HG03469 (cell line): ENCODE measurements around the gene HRH2.
"Not testable (repeated sequence)": the region's sequence is repeated elsewhere in the genome, so short reads cannot be mapped to it uniquely, and the experiment has no call there.

Experiments
- ATAC-seq: cut with Tn5 transposase; IDR thresholded peaks from one replicate; pipeline ENCODE4 v1.9.1; 2021; ENCODE audit warnings: mild to moderate bottlenecking, moderate library complexity, moderate number of reproducible peaks; ENCODE audit not compliant: unreplicated experiment

Gene HRH2

DNA sequence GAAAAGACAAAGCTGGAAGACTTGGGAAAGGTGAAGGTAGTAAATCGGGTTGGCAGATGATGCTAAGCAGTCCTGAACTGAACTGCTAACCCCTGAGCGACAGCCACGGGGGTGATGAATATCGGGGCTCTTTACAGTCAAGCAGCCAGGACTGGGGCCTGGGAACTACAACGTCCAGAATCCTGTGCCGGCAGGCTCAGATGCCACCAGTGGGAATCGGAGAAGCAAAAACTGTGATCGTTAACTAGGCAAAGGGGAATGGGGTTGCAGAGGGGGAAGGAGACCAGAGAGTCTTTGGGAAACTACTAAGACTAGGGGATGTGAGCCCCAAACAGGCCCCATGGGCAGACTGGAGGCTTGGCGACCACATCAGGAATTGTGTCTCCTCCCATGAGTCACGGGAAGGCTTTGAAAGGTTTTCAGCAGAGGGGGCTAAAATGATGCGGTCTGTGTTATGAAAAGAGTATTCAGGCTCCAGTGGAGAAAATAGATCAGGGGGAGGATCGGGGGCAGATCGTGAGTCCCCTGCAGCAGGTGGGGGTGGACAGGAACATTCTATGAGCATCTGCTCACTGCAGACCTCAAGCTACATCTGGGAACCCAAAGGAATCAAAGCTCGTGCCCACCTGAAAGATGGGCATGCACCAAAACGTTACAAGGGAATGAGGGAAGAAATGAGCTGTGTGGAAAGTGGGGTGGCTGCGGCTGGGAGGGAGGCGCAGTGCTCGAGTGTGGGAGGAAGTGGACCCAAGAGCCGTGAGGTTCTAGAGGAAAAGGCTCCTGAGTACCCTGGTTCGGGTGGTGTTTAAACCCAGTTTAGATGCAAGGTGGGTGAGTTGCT is 53.8 kb downstream of the HRH2 start:
- no peak for ATAC-seq

DNA sequence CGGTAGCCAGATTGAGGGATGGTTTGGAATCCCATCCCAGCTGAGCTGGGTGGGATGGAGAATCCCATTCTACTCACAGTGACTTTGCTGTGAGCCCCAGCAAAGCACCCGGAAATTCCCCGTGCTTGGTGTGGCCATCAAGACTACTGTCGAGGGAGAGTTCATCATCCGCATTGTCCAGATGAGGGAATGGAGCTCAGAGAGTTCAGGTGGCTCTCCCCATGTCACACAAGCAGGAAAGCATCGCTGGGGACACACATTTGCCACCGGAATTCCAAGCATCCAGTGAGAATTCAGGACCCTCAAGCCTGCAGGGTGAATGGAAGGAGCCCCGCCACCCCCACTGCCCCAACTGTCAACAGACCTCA is 54.4 kb downstream of the HRH2 start:
- no peak for ATAC-seq

DNA sequence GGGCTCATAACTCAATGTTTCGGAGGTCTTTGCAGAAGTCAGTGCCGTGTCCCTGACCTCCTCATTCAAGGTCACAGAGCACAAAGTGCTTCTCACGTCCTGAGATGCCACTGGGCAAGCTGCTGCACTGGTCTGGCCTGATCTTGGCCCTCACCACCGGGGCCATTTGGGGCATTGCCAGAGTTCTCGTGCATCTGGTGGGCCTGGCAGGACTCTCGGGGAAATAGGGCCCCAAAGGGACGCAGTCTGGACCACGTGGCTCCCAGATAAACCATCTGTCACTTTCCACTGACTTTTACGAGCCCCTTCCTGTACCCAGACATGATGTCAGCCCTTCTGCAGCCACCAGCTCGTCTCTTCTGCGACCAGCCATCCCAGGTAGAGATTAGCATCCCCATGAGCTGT is 54.8 kb downstream of the HRH2 start:
- no peak for ATAC-seq

DNA sequence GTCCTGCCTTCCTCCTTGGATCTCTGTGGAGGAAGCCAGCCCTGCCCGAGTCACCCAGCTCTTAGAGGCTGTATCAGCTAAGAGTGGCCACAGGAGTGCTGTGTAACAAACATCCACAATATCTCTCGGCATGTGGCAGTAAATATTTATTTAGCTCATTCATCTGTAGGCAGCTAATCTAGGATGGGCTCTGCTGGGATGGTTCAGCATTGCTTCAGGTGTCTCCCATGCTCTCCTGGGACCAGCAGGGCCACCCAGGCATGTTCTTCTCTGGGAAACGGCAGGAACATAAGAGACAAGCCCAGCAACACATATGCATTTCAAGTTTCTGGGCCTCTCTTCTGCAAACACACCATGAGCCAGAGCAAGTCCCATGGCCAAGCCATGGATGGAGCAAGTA is 56.1 kb downstream of the HRH2 start:
- ATAC-seq = no peak

DNA sequence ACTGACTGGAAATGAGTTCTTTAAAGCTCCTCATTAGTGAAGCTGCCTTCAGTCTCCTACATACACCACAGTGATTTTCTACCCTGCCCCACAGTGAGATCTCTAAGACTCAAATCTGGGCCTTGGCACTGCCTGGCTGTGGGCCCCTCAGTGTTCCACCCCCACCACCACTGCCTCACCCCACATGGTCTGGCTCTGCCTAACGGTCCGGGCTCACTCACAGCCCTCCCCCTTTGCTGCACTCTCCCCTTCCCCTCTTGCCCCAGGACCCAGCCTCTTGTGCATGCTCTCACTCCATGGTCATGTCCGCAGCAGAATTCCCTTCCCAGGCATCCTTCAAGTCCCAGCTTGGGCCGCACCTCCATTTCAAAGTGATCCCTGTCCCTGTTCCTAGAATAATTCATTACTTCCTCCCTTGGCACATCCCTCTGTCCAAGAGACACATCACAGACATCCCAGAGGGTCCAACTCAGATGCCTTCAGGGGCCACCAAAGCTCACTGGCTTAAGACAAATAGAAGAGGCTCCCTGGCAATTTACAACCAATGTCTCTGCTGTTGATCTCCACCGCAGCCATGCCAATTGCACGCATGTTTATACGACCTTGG is 56.7 kb downstream of the HRH2 start:
- no peak for ATAC-seq

DNA sequence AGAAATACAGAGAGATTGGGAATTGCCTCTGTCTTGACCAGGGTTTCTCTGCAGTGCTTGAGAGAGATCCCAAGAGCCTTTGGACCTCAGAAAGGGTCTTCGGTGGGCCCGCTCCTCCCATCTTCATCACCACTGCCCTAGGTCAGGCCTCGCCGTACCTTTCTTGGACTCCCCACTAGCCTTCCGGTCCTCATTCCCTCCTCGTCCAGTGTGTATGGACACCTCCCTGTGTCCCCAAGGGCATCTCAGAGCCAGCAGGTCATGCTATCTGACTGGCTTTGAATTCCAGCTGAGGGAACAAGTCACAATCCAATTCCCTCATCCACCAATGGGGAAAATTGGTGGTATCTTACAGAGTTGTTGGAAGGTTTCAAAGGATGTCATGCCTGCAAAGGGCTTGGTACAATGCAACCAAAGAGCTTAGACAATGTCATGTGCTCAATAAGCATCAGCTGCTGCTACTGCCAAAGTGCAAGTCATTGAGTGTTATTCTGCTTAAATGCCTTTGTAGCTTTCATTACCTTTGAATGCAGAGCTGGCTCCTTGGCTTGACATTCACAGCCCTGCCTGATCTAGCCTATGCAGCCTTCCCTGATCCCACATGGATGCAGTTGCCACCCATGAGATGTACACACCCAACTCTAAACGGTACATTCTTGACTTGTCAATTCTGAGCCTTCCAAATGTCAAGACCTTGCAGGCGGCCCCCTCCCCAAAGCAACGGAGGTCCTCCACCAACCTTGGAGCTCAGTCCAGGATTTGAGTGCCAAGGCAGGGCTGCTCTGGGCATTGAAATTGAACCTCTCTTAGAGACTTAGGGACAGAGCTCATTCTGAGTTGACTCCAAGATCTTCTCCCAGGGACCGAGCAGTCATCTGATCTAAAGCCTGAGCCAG is 58.0 kb downstream of the HRH2 start:
- ATAC-seq = no peak

DNA sequence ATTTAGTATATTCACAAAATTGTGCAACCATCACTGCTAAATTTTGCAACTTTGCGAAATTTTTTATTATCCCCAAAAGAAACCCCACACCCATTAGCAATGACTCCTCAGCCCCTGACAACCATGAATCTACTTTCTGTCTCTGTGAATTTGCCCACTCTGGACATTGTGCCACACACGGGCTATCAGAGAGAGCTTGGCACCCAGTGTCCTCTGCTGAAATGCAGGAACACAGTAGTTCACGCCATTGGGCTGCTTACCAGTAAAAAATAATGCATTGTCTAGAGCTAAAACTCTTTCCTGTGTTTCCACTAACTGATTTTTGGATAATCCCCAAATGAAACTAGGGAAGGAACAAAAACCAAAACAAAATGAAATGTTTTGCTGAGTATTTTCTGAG is 60.0 kb downstream of the HRH2 start:
- ATAC-seq = no peak

DNA sequence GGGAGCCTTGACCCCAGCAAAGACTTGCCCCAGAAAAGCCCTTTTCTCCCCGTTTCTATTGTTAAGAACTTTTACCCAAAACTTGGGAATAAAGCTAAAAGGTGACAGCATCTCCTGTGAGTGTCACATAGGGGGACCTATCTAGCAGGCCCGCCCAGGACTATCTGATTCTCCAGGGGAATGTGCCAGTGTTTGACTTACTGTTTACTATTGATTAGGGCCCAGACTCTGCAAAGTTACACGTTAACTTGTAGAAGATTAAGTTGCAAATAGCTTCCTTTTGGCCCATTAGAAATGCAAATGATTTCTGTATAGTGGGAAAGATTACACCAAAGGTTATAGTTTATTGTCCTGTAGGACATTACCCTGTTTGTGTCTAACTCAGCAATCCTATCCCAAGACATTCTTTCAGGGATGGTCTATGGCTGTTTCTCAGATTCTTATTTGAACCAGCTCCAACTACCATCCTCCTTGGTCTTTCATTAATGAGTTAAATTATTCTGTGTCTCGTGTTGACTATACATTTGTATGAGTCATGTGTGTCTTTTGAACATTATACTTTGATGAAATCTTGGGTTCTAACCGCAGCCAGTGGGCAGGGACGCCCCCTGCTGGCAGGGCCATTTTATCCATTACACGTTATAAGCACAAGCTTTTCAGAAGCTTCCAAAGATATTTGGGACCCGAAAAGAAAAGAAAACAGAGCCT is 60.7 kb downstream of the HRH2 start:
- ATAC-seq = no peak

DNA sequence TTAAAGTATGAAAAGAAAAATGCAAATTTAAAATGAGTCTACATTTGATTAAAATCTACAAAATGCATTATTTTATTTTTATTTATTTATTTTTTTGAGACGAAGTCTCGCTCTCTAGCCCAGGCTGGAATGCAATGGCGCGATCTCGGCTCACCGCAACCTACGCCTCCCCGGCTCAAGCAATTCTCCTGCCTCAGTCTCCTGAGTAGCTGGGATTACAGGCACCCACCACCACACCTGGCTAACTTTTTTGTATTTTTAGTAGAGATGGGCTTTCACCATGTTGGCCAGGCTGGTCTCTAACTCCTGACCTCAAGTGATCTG is 61.2 kb downstream of the HRH2 start:
- ATAC-seq = not testable (repeated sequence)

DNA sequence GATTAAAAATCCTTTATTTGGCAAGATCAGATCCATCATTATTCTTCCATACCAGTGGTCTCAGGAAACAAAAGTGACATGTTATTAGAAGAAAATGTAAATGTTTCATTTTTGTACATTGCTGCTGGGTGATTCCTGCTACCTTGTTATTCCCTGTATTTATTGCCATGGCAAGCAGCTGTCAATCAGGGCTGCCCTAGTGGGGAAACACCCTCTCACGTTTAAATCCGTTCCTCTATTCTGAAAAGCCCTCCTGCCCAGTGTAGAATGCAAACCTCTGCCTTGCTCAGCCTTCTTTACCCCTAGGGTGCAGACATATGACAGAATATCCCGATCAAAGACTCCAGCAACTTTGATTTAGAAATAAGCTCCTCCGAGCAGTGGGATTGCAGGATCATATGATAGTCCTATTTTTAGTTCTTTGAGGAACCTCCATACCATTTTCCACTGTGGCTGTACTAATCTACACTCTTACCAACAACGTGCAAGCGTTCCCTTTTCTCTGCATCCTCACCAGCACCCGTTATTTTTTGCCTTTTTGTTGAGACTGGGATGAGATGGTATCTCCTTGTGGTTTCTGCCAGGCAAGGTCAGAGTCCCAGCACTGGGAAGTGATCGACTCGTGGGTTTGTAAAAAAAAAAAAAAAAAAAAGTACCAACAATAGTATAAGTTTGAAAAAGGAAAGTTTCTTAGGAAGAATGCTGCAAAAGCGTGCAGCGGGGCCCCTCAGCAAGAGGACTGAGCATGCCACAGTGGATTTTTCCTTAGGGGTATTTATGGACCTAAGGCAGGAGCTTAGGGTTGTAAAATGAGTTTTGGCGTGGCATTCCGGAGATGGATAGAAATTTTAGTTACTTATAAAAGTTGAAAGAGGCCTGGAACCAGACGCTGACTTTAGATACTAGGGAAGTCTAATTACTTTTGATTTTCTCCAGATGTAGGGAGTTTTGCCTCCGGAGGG is 66.7 kb downstream of the HRH2 start:
- no peak for ATAC-seq

DNA sequence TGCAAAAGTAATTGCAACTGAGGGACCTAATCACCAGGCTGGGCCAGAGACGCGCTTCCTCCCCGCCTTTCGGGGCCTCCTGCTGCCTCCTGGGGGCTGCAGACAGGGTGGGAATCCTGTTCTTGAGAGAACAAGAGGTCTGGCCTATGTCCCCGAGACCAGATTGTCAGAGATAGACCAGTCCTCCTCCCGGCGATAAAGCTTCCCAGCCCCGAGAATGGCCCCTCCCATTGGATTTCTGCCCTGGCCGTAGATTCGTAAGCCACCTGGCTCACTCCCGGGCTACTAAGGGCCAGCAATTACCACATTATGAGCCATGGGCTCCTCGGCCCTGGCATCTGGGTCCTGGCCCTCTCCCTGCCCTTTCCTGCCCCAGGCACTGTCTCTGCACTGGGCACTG is 70.4 kb downstream of the HRH2 start:
- no peak for ATAC-seq

DNA sequence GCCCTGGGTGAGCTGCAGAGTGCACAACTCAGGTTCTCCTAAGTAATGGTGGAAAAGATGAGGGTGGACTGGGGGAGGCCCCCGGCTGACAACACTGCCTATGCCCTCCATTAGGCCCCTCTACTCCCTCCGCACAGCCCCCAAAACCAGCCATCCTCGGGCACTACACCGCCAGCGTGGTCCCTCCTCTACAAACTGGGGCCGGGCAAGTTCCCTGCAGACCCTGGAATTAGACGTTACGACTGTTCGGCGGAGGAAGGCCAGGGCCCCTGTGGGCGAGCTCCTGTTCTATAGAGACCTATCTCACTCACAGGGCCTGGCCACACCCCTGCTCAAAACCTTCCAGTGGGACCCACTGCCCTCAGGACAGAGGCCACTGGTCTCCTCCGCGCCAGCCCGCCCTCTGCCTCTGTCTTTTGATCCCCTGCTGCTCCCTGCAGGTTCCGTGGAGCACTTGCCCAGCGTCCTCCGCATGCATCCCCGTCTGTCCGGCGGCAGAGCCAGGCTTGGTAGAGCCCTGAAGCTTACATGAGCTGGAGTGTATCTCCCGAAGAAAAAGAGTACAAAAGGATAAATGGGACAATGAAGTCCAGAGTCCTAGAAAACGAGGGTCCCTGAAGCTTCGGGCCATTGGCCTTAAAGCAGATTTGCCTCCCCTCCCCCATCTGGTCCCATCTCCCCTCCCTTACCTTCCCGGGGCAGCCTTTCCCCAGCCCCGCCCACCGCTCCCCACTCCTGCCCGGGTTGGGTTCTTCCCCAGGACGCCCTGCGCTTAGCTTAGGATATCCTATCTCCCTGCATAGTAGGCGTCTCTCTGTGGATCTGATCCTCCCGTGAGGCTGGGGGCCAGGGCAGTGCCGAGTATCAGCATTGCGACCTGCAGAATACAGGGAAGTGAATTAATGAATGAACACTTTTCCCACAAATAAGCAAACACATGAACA is 71.3 kb downstream of the HRH2 start:
- no peak for ATAC-seq

DNA sequence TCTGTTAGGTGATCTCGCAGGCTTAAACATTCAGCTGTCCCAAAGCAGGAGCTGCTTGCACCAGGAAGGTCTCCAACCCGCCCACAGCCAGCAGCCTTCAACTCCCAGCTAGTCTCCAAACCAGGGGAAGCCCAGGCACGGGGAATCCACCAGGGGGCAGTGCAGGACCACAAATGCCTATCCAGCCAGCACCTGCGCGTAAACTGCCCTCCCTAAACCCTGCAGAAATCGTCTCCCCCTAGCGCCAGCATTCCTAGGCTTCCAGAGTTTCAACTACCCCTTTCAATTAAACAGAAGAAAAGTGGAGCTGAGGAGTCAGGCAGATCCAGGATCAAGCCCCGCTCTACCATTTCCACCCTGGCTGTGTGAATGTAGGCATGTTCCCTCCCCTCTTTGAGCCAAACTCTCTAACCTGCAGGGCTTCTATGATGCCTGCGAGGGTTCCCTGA is 72.0 kb downstream of the HRH2 start:
- peak; percentile 64 for ATAC-seq

DNA sequence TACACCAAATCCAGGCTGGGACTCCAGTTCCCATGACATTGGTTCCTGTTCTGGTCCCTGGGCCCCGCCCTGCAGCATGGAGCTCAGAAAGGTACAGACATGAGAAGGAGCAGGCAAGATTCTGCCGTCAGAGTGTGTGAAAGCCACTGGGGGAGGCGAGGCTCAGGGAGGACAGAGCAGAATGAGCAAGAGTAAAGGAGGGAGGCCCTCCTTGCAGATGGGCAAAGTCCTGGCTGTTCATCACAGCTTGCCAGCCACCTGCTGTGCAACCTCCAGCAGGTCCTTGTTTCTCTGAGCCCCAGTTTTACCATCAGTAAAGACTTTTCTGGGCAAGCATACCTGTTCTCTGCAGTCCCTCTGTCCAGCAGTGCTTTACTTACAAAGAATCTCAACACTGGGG is 73.3 kb downstream of the HRH2 start:
- ATAC-seq = no peak

DNA sequence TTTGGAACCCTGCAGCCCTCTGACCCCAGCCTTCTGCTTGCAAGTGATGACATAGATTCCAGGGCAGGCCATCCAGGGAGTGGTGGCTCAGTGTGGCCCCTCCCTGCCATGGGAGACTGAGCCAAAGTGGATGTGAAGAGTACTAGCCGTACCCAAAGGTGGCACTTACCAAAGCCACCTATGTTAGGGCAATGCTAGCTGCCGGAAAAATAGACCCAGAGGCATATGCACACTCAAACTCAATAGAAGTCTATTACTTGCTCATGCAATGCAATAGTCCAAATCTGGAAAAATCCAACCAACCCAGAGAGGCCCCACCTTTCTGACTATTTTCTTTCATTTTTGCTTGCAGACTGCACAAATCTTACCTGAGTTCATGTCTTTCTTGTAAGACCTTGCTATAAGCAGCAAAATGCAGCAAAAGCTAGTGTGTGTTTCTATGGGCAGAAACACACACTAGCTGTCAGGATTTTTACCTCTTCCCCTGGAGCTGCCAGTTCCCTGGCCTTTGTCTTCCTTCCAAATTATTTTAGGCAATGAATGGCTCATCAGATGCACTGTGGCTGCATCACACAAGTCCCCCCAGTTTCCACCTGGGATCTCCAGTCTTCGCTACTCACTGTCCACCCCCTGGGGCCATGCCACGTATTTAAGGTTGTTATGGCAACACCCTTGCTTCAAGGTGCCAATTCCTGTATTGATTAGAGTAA is 74.0 kb downstream of the HRH2 start:
- ATAC-seq = no peak

DNA sequence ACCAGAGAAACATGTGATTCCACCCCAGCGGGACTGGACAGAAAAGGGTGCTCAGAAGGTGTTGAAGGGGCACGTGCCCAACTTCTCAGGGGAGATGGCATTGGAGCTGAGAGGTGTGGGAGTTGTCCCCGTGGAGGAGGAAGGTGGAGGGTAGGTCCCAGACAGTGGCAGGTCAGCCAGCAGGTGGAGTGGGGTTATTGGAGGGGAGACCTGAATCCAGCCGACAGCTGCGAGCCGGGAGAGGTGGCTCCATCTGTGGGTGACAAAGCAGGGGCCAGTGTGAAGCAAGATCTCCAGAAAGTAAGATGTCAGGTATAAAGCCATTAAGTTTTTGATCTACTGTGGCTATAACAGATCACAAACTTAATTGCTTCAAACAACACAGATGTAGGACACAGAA is 75.1 kb downstream of the HRH2 start:
- ATAC-seq = no peak

DNA sequence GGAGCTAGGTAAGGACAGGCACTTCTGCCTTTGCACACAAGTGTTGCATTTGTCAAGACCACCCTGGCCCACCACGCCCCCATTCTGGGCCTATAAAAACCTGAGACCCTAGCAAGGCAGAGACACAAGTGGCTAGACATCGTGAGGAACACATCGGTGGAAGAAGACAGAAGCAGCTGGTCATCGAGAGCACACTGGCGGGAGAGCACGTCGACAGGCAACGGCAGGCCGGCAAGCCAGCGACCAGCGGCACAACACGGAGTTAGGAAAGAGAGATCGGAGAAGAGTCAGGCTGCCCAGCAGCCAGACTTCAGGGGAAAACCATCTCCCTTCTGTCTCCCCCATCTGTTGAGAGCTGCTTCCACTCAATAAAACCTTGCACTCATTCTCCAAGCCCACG is 76.1 kb downstream of the HRH2 start:
- no peak for ATAC-seq

DNA sequence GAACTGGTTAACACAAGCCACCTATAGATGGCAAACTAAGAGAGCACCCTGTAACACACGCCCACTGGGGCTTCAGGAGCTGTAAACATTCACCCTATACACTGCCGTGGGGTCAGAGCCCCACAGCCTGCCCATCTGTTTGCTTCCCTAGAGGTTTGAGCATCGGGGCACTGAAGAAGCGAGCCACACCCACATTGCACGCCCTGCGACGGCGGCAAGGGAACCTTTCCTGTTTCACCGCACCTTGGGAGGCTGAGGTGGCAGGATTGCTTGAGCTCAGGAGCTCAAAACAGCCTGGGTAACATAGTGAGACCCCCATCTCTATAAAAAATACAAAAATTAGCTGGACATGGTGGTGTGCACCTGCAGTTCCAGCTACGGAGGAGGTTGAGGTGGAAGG is 76.6 kb downstream of the HRH2 start:
- no peak for ATAC-seq
